K562 (cell line): ENCODE data around the gene RARA. TPM values are rescaled to one million over a fixed set of nuclear protein-coding genes. Genes with fewer than 3 reads are reported as not detected.

ENCODE experiments used
- ARID2 ChIP-seq: fragments of 450-650 bp; IDR thresholded peaks from 2 replicates; pipeline ENCODE4 v1.6.1; 2017; ENCODE audit warnings: antibody characterized with exemption, mild to moderate bottlenecking
- ARNT ChIP-seq, 2 experiments: fragments of 450-650 bp; IDR thresholded peaks; 2 replicates each; pipeline ENCODE4 v1.6.1; 2016; ENCODE audit warnings: mild to moderate bottlenecking in 1 of 2
- ATF1 ChIP-seq, 2 experiments: fragments of 450-650 bp in 1 of 2; IDR thresholded peaks; 2 replicates each; pipeline ENCODE4 v1.6.1; 2016; ENCODE audit warnings: missing compliant biosample characterization in 1 of 2, missing genetic modification characterization in 1 of 2
- BRF1 ChIP-seq: IDR thresholded peaks from 3 replicates; pipeline ENCODE4 v1.6.1; 2011; ENCODE audit warnings: borderline replicate concordance, mild to moderate bottlenecking; ENCODE audit not compliant: insufficient read length; ENCODE audit errors: extremely low read depth
- CBFA2T2 ChIP-seq: fragments of 450-650 bp; conservative IDR thresholded peaks from 2 replicates; pipeline ENCODE4 v1.6.1; 2017; ENCODE audit warnings: mild to moderate bottlenecking
- CREM ChIP-seq: IDR thresholded peaks from 2 replicates; pipeline ENCODE4 v1.6.1; 2014; ENCODE audit warnings: antibody characterized with exemption, low read depth
- ELF2 ChIP-seq: fragments of 250-450 bp; sonication (Bioruptor Pico); IDR thresholded peaks from 2 replicates; pipeline ENCODE4 v1.5.0; 2021; ENCODE audit warnings: mild to moderate bottlenecking
- HNRNPH1 ChIP-seq: fragments of 200-400 bp; formaldehyde crosslinking; optimal IDR thresholded peaks from 2 replicates; pipeline ENCODE3; 2017; ENCODE audit warnings: low read depth, mild to moderate bottlenecking, low read length, moderate library complexity
- KAT7 ChIP-seq: sonication (generic); formaldehyde crosslinking; IDR thresholded peaks from 2 replicates; pipeline ENCODE4 v1.8.0; 2022; ENCODE audit warnings: missing genetic modification reagents, mild to moderate bottlenecking, borderline replicate concordance
- MIER1 ChIP-seq: fragments of 450-650 bp; IDR thresholded peaks from 2 replicates; pipeline ENCODE4 v1.6.1; 2016; ENCODE audit warnings: antibody characterized with exemption, mild to moderate bottlenecking, low read depth
- PHB2 ChIP-seq: fragments of 450-650 bp; IDR thresholded peaks from 2 replicates; pipeline ENCODE4 v1.6.1; 2017; ENCODE audit warnings: low read depth
- POU5F1 ChIP-seq: fragments of 150-350 bp; IDR thresholded peaks from 2 replicates; pipeline ENCODE4 v1.6.1; 2014; ENCODE audit warnings: borderline replicate concordance, low read length, low read depth, mild to moderate bottlenecking; ENCODE audit not compliant: partially characterized antibody
- SMARCB1 ChIP-seq: IDR thresholded peaks from 2 replicates; pipeline ENCODE4 v1.6.1; 2011; ENCODE audit warnings: improper control_type of control experiment, low read depth; ENCODE audit not compliant: insufficient read length
- SRSF3 ChIP-seq: fragments of 200-400 bp; formaldehyde crosslinking; IDR thresholded peaks from 2 replicates; pipeline ENCODE4 v1.6.1; 2016; ENCODE audit warnings: mild to moderate bottlenecking, low read length, moderate library complexity; ENCODE audit not compliant: insufficient read depth
- TCF7L2 ChIP-seq: fragments of 150-350 bp; IDR thresholded peaks from 2 replicates; pipeline ENCODE4 v1.6.1; 2016; ENCODE audit warnings: low read depth, mild to moderate bottlenecking, low read length, moderate library complexity
- ZBTB17 ChIP-seq: fragments of 450-650 bp; formaldehyde crosslinking; IDR thresholded peaks from 2 replicates; pipeline ENCODE4 v1.4.0; 2020; ENCODE audit warnings: mild to moderate bottlenecking
- ZNF174 ChIP-seq: fragments of 250-450 bp; sonication (Bioruptor Pico); IDR thresholded peaks from 2 replicates; pipeline ENCODE4 v1.4.0; 2020; ENCODE audit warnings: mild to moderate bottlenecking
- ZNF24 ChIP-seq: fragments of 450-650 bp; IDR thresholded peaks from 2 replicates; pipeline ENCODE4 v1.6.1; 2016
- ZNF584 ChIP-seq: fragments of 200-800 bp; sonication (Bioruptor generic); IDR thresholded peaks from 2 replicates; pipeline ENCODE4 v1.6.1; 2016; ENCODE audit warnings: low read depth, mild to moderate bottlenecking, missing genetic modification characterization, missing compliant biosample characterization
- ZNF717 ChIP-seq: fragments of 250-450 bp; sonication (Bioruptor Pico); IDR thresholded peaks from 2 replicates; pipeline ENCODE4 v1.5.0; 2021
- ZNF75A ChIP-seq: fragments of 450-650 bp; formaldehyde crosslinking; IDR thresholded peaks from 2 replicates; pipeline ENCODE4 v1.4.0; 2020; ENCODE audit warnings: mild to moderate bottlenecking
- polyA plus RNA-seq, 8 experiments: library from polyadenylated mRNA; depleted of rRNA in 4 of 8; stranded (reverse) in 5 of 8; unstranded in 3 of 8; fragments of >200 nt; fragmentation: Nextera tagmentation in 2 of 8; fragmentation: Illumina TruSeq in 1 of 8; extraction: Ambion mirVana in 2 of 8; extraction: Trizol in 1 of 8; gene quantifications; 2 replicates each; pipeline versions ENCODE4 v1.2.1 to v1.2.3, GENCODE V29; 2011 to 2014; ENCODE audit warnings: inconsistent platforms in 1 of 8, missing spikeins in 1 of 8
- total RNA-seq, 7 experiments: library from RNA; depleted of rRNA in 6 of 7; stranded (reverse); fragments of >200 nt in 6 of 7; fragmentation: Illumina TruSeq in 2 of 7; extraction: Trizol in 2 of 7; gene quantifications; 2 replicates each; pipeline versions ENCODE4 v1.2.1 to v1.2.3, GENCODE V29; 2011 to 2021; ENCODE audit warnings: low replicate concordance in 1 of 7
- TF ChIP-seq, protein P1 (sequence below): sonication (generic); formaldehyde crosslinking; IDR thresholded peaks from 2 replicates; pipeline ENCODE4 v1.8.0; 2022; ENCODE audit warnings: missing genetic modification reagents, mild to moderate bottlenecking, moderate library complexity, borderline replicate concordance
- TF ChIP-seq, protein P2 (sequence below): fragments of 450-650 bp; IDR thresholded peaks from 2 replicates; pipeline ENCODE4 v1.6.1; 2016; ENCODE audit warnings: antibody characterized with exemption
- TF ChIP-seq, protein P3 (sequence below): sonication (generic); formaldehyde crosslinking; IDR thresholded peaks from 2 replicates; pipeline ENCODE4 v1.8.1; 2023; ENCODE audit warnings: mild to moderate bottlenecking, missing genetic modification reagents
- TF ChIP-seq, protein P4 (sequence below), 2 experiments: fragments of 450-650 bp; IDR thresholded peaks; 2 replicates each; pipeline ENCODE4 v1.6.1; 2016

The RARA gene
- total and polyA plus RNA-seq, 9 of the 15 experiments (the other 6 are each of a cell fraction or from before 2014, with no cell fraction given) = 0.10 to 28.0 (median 7.9) TPM

DNA sequence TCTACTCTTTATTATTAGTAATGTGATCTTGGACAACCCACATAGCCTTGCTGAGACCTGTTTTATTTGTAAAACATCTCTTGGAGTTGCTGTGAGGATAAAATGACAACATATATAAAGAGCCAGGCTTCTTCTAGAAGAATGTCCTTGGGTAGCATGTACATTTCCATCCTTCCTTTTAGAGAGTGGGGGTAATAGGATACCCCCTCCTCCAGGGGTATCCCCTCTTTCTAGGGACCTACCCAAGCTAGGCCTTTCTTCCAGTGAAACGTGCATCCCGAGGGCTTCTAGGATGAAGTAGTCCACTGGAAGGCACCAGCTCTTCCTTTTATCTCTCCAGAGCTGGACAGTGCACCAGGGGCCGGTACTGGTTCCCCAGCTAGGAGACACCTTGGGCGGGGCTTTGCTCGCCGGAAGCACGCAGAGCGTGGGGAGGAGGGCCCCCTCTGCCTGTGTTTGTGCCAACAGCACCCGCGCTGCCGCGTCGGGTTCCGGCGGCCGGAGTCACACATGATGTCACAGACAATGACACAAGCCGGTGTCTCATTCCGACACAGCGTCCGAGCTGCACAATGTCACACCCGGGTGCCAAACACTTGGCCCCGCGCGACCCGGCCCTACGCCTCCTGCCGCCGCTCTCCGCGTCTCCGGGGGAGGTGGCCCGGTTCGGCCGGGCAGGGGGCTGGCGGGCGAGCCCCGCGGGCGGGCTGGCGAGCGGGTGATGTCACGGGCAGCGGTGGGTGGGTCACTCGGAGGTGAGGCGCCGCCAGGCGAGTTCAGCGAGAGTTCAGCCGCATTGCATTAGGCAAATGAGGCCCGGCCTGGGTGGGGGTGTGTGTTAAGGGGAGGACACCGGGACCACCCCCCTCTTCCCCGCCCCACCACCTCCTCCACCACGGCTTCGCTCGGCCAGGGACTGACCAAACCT is 32.2 kb downstream of the RARA start (continued):
- TF ChIP-seq ZNF24 (no peak), SMARCB1 (no peak), ZNF717 (CRISPR knock-in tag) (no peak), ATF1 (CRISPR knock-in tag; IDR thresholded peaks at IDR 0.05) (0 out of 2 replicates have a peak, but pooled peaks have one; percentile 31), ATF1 (tag; IDR thresholded peaks at IDR 0.05) (peak; percentile 98), TCF7L2 (no peak), HNRNPH1 (no peak), ZBTB17 (CRISPR knock-in tag) (no peak), ARNT (IDR thresholded peaks at IDR 0.05) (no peak), CREM (peak; percentile 97), ELF2 (no peak), BRF1 (no peak), ZNF75A (CRISPR knock-in tag) (no peak), POU5F1 (no peak), KAT7 (peak; percentile 68; the same call in 1 of the 2 replicates), MIER1 (no peak), ARID2 (no peak), CBFA2T2 (no peak), PHB2 (no peak), SRSF3 (no peak), ZNF174 (CRISPR knock-in tag) (no peak), ZNF584 (CRISPR knock-in tag) (no peak)
- TF ChIP-seq, protein P1, sequence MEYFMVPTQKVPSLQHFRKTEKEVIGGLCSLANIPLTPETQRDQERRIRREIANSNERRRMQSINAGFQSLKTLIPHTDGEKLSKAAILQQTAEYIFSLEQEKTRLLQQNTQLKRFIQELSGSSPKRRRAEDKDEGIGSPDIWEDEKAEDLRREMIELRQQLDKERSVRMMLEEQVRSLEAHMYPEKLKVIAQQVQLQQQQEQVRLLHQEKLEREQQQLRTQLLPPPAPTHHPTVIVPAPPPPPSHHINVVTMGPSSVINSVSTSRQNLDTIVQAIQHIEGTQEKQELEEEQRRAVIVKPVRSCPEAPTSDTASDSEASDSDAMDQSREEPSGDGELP (CRISPR knock-in tag) = peak; percentile 38; the same call in 1 of the 2 replicates
- TF ChIP-seq, protein P2, sequence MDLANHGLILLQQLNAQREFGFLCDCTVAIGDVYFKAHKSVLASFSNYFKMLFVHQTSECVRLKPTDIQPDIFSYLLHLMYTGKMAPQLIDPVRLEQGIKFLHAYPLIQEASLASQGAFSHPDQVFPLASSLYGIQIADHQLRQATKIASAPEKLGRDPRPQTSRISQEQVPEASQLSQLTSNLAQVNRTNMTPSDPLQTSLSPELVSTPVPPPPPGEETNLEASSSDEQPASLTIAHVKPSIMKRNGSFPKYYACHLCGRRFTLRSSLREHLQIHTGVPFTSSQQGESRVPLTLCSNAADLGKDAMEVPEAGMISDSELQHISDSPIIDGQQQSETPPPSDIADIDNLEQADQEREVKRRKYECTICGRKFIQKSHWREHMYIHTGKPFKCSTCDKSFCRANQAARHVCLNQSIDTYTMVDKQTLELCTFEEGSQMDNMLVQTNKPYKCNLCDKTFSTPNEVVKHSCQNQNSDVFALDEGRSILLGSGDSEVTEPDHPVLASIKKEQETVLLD = no peak
- TF ChIP-seq, protein P3, sequence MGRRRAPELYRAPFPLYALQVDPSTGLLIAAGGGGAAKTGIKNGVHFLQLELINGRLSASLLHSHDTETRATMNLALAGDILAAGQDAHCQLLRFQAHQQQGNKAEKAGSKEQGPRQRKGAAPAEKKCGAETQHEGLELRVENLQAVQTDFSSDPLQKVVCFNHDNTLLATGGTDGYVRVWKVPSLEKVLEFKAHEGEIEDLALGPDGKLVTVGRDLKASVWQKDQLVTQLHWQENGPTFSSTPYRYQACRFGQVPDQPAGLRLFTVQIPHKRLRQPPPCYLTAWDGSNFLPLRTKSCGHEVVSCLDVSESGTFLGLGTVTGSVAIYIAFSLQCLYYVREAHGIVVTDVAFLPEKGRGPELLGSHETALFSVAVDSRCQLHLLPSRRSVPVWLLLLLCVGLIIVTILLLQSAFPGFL (CRISPR knock-in tag) = no peak
- TF ChIP-seq, protein P4, sequence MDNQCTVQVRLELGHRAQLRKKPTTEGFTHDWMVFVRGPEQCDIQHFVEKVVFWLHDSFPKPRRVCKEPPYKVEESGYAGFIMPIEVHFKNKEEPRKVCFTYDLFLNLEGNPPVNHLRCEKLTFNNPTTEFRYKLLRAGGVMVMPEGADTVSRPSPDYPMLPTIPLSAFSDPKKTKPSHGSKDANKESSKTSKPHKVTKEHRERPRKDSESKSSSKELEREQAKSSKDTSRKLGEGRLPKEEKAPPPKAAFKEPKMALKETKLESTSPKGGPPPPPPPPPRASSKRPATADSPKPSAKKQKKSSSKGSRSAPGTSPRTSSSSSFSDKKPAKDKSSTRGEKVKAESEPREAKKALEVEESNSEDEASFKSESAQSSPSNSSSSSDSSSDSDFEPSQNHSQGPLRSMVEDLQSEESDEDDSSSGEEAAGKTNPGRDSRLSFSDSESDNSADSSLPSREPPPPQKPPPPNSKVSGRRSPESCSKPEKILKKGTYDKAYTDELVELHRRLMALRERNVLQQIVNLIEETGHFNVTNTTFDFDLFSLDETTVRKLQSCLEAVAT (IDR thresholded peaks at IDR 0.05) = no peak
